HCT116 (cell line): Measurements from ENCODE around the gene PLEKHM3. TPM values are rescaled to one million over a fixed set of nuclear protein-coding genes. Genes with fewer than 3 reads are reported as not detected.

Experiments used
- ATAC-seq: fragments of 200-7000 bp; cut with Tn5 transposase; 2 replicates; pipeline ENCODE4 v1.9.1; 2020; ENCODE audit warnings: mild to moderate bottlenecking, moderate library complexity
- BruUV-seq: library from RNA; stranded (reverse); fragments of 400-500 nt; replicated peaks from 2 replicates; lab custom pipeline; 2021; lab: Mats Ljungman, UMichigan
- CTCF ChIA-PET: fragments of 300-600 bp; sonication (Branson Sonifier 250); formaldehyde crosslinking; loops from one replicate; lab custom pipeline; 2021; ENCODE audit warnings: antibody characterized with exemption; lab: Charles Lee
- POLR2A ChIA-PET: fragments of 300-600, 350-600 bp; sonication (Branson Sonifier 250); formaldehyde crosslinking; loops from one replicate; lab custom pipeline; 2021; ENCODE audit warnings: antibody characterized with exemption; lab: Charles Lee
- RAD21 ChIA-PET, 2 experiments: fragments of 300-600 bp; sonication (Branson Sonifier 250); formaldehyde crosslinking; loops; one replicate each; lab custom pipeline; 2023; ENCODE audit warnings: low total read pairs in 2 of 2; ENCODE audit not compliant: uncharacterized antibody in 2 of 2, unreplicated experiment in 2 of 2, low non-redundant PET in 1 of 2; lab: Charles Lee
- DNase-seq: peaks from one replicate; pipeline ENCODE4 v3.0.0-alpha.2; 2010; ENCODE audit warnings: low read depth, low spot score
- H2AFZ ChIP-seq: fragments of 200-600 bp; shearing (Covaris generic), sonication (generic); 2 replicates; pipeline ENCODE4 v1.6.1; 2017; ENCODE audit warnings: low read depth, mixed run types, mixed read lengths, antibody characterized with exemption, low read length; ENCODE audit not compliant: poor library complexity, severe bottlenecking
- H3K27ac ChIP-seq: 2 replicates; pipeline ENCODE4 v1.5.1; 2012; ENCODE audit warnings: low read depth, low read length
- H3K27me3 ChIP-seq: fragments of 200-600 bp; sonication (generic); 2 replicates; pipeline ENCODE4 v1.6.1; 2016; ENCODE audit warnings: mixed run types, low read length, mixed read lengths; ENCODE audit not compliant: insufficient read depth
- H3K36me3 ChIP-seq, 2 experiments: fragments of 200-500 bp in 1 of 2; fragments of 200-600 bp in 1 of 2; sonication (Bioruptor generic) in 1 of 2; sonication (generic) in 1 of 2; 2 replicates each; pipeline versions ENCODE4 v1.5.1 to v1.6.1; 2014 to 2016; ENCODE audit warnings: low read length in 2 of 2, inconsistent platforms in 1 of 2, mixed read lengths in 1 of 2, mixed run types in 1 of 2; ENCODE audit not compliant: insufficient read depth in 2 of 2, control insufficient read depth in 1 of 2
- H3K4me1 ChIP-seq, 2 experiments: fragments of 200-600 bp in 1 of 2; sonication (generic) in 1 of 2; 2 replicates each; pipeline versions ENCODE4 v1.5.1 to v1.6.1; 2012 to 2017; ENCODE audit warnings: low read length in 2 of 2, inconsistent platforms in 1 of 2, mild to moderate bottlenecking in 1 of 2, mixed read lengths in 1 of 2, mixed run types in 1 of 2, moderate library complexity in 1 of 2; ENCODE audit not compliant: insufficient read depth in 2 of 2, control insufficient read depth in 1 of 2
- H3K4me2 ChIP-seq: fragments of 200-600 bp; sonication (generic); 2 replicates; pipeline ENCODE4 v1.6.1; 2017; ENCODE audit warnings: mixed run types, low read length, mixed read lengths
- H3K4me3 ChIP-seq, 2 experiments: fragments of 200-600 bp in 1 of 2; sonication (generic) in 1 of 2; replicated peaks in 1 of 2; 2 replicates each; pipeline ENCODE4 v1.5.1; 2011 to 2016; ENCODE audit warnings: low read length in 2 of 2, control low read depth in 1 of 2, low read depth in 1 of 2, mild to moderate bottlenecking in 1 of 2, mixed read lengths in 1 of 2, mixed run types in 1 of 2
- H3K79me2 ChIP-seq: fragments of 200-600 bp; sonication (generic); 2 replicates; pipeline ENCODE4 v1.6.1; 2017; ENCODE audit warnings: mild to moderate bottlenecking, mixed run types, low read length, moderate library complexity, mixed read lengths; ENCODE audit not compliant: insufficient read depth
- H3K9ac ChIP-seq: fragments of 200-600 bp; sonication (generic); 2 replicates; pipeline ENCODE4 v1.6.1; 2016; ENCODE audit warnings: low read length, mixed read lengths
- H3K9me2 ChIP-seq: fragments of 200-600 bp; sonication (generic), shearing (Covaris generic); 2 replicates; pipeline ENCODE4 v1.6.1; 2017; ENCODE audit warnings: mixed run types, mild to moderate bottlenecking, moderate library complexity; ENCODE audit not compliant: insufficient read depth
- H3K9me3 ChIP-seq, 2 experiments: fragments of 200-500 bp in 1 of 2; fragments of 200-600 bp in 1 of 2; sonication (Bioruptor generic) in 1 of 2; sonication (generic) in 1 of 2; 2 replicates each; pipeline ENCODE4 v1.6.1; 2014 to 2017; ENCODE audit warnings: low read length in 2 of 2, mixed read lengths in 2 of 2, inconsistent platforms in 1 of 2, low read depth in 1 of 2, mild to moderate bottlenecking in 1 of 2, mixed run types in 1 of 2, moderate library complexity in 1 of 2; ENCODE audit not compliant: control insufficient read depth in 1 of 2, insufficient read depth in 1 of 2
- H4K20me1 ChIP-seq: fragments of 200-600 bp; sonication (generic), shearing (Covaris generic); 2 replicates; pipeline ENCODE4 v1.6.1; 2017; ENCODE audit warnings: mixed run types, mild to moderate bottlenecking, moderate library complexity; ENCODE audit not compliant: insufficient read depth
- CBX3 ChIP-seq: IDR thresholded peaks from 2 replicates; pipeline ENCODE4 v1.6.1; 2012; ENCODE audit warnings: low read depth
- EGR1 ChIP-seq: IDR thresholded peaks from 2 replicates; pipeline ENCODE4 v1.6.1; 2012; ENCODE audit warnings: low read depth
- EZH2 ChIP-seq: fragments of 200-600 bp; sonication (generic); IDR thresholded peaks from 2 replicates; pipeline ENCODE4 v1.6.1; 2017; ENCODE audit warnings: antibody characterized with exemption, mixed run types
- EZH2phosphoT487 ChIP-seq: fragments of 200-600 bp; IDR thresholded peaks from 2 replicates; pipeline ENCODE4 v1.6.1; 2018; ENCODE audit warnings: antibody characterized with exemption, borderline replicate concordance
- FOSL1 ChIP-seq: IDR thresholded peaks from 2 replicates; pipeline ENCODE4 v1.6.1; 2012; ENCODE audit warnings: low read depth
- JUND ChIP-seq: IDR thresholded peaks from 2 replicates; pipeline ENCODE4 v1.6.1; 2012
- POLR2AphosphoS5 ChIP-seq: IDR thresholded peaks from 2 replicates; pipeline ENCODE4 v1.6.1; 2011; ENCODE audit warnings: mild to moderate bottlenecking, low read depth, low read length, moderate library complexity
- RAD21 ChIP-seq: IDR thresholded peaks from 2 replicates; pipeline ENCODE4 v1.6.1; 2012; ENCODE audit warnings: low read depth, mild to moderate bottlenecking
- SIN3A ChIP-seq: IDR thresholded peaks from 2 replicates; pipeline ENCODE4 v1.6.1; 2012; ENCODE audit warnings: low read depth
- TCF7L2 ChIP-seq: IDR thresholded peaks from 2 replicates; pipeline ENCODE4 v1.7.0; 2011; ENCODE audit warnings: borderline replicate concordance, inconsistent platforms; ENCODE audit not compliant: insufficient read depth, insufficient read length; ENCODE audit errors: extremely low read depth
- YY1 ChIP-seq: IDR thresholded peaks from 2 replicates; pipeline ENCODE4 v1.6.1; 2011; ENCODE audit warnings: low read length, low read depth, moderate library complexity, mild to moderate bottlenecking; ENCODE audit not compliant: insufficient replicate concordance; ENCODE audit errors: extremely low read depth
- ZFX ChIP-seq: fragments of 450-650 bp; IDR thresholded peaks from 2 replicates; pipeline ENCODE4 v1.6.1; 2017
- intact Hi-C: fragments of 100-400 bp; cut with micrococcal nuclease; formaldehyde crosslinking; loops from 2 replicates; pipeline ENCODE4 v1.10.0; 2022
- total RNA-seq: library from RNA; stranded (reverse); gene quantifications from one replicate; pipeline ENCODE4 v1.2.1, GENCODE V29; 2021; ENCODE audit not compliant: unreplicated experiment
- TF ChIP-seq, protein P1 (sequence below): IDR thresholded peaks from 2 replicates; pipeline ENCODE4 v1.6.1; 2012
- TF ChIP-seq, protein P2 (sequence below): IDR thresholded peaks from 2 replicates; pipeline ENCODE4 v1.6.1; 2012; ENCODE audit warnings: low read depth
- TF ChIP-seq, protein P3 (sequence below), 3 experiments: fragments of 200-600 bp in 1 of 3; sonication (generic) in 1 of 3; IDR thresholded peaks in 2 of 3; conservative IDR thresholded peaks in 1 of 3; 2 replicates each; pipeline ENCODE4 v1.5.1; 2012 to 2017; ENCODE audit warnings: low read depth in 2 of 3, low read length in 2 of 3, antibody characterized with exemption in 1 of 3, borderline replicate concordance in 1 of 3, control low read depth in 1 of 3, mild to moderate bottlenecking in 1 of 3, mixed read lengths in 1 of 3, mixed run types in 1 of 3, moderate library complexity in 1 of 3; ENCODE audit not compliant: insufficient read depth in 1 of 3
- TF ChIP-seq, protein P4 (sequence below): IDR thresholded peaks from 2 replicates; pipeline ENCODE4 v1.6.1; 2011; ENCODE audit warnings: mild to moderate bottlenecking, low read length, moderate library complexity; ENCODE audit not compliant: insufficient replicate concordance; ENCODE audit errors: extremely low read depth

Gene PLEKHM3
- total RNA-seq, 1 experiment from 2014 or later: 6.3 TPM

DNA sequence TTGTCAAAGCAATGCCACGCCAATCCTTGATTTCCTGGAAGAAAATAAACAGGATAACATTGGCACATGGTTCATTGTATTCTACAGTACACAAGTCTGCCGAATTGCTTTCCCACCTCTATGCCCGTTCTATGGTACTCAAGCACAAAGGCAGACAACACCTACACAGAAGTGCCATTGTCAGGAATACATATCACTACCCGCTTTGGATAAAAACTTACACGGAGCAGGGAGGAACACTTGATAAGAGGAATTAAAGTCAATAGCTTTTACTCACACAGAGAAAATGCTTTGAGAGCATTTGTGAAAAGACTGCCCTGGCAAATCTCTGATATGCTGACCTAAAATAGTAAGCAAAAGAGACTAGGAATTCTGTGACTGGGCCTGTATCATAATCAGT, 23.4 kb downstream of the PLEKHM3 start:
- ATAC-seq: no peak
- Histone ChIP-seq H3K27me3 (no peaks in the 10 kb centered on the region), H3K4me3 (no peak overlapping the region), H3K9ac (no peak overlapping the region), H2AFZ (no peak overlapping the region), H4K20me1 (no peaks in the 10 kb centered on the region), H3K27ac (no peak overlapping the region), H3K9me3 (no peaks in the 10 kb centered on the region), H3K9me2 (no peaks in the 10 kb centered on the region), H3K4me2 (no peak overlapping the region), H3K4me1 (no peaks in the 10 kb centered on the region), H3K79me2 (no peaks in the 10 kb centered on the region), H3K36me3 (no peaks in the 10 kb centered on the region)
- ChIA-PET RAD21 (no interaction called here), POLR2A (no interaction called here), CTCF (no interaction called here)
- intact Hi-C loops: no loop called here
- TF ChIP-seq, protein P1, sequence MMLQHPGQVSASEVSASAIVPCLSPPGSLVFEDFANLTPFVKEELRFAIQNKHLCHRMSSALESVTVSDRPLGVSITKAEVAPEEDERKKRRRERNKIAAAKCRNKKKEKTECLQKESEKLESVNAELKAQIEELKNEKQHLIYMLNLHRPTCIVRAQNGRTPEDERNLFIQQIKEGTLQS: no peak
- TF ChIP-seq ZFX (no peak), FOSL1 (no peak), RAD21 (no peak), EGR1 (no peak), SIN3A (no peak), POLR2AphosphoS5 (no peak), TCF7L2 (no peak), EZH2phosphoT487 (no peak), JUND (no peak), YY1 (no peak), CBX3 (no peak), EZH2 (no peak)
- TF ChIP-seq, protein P2, sequence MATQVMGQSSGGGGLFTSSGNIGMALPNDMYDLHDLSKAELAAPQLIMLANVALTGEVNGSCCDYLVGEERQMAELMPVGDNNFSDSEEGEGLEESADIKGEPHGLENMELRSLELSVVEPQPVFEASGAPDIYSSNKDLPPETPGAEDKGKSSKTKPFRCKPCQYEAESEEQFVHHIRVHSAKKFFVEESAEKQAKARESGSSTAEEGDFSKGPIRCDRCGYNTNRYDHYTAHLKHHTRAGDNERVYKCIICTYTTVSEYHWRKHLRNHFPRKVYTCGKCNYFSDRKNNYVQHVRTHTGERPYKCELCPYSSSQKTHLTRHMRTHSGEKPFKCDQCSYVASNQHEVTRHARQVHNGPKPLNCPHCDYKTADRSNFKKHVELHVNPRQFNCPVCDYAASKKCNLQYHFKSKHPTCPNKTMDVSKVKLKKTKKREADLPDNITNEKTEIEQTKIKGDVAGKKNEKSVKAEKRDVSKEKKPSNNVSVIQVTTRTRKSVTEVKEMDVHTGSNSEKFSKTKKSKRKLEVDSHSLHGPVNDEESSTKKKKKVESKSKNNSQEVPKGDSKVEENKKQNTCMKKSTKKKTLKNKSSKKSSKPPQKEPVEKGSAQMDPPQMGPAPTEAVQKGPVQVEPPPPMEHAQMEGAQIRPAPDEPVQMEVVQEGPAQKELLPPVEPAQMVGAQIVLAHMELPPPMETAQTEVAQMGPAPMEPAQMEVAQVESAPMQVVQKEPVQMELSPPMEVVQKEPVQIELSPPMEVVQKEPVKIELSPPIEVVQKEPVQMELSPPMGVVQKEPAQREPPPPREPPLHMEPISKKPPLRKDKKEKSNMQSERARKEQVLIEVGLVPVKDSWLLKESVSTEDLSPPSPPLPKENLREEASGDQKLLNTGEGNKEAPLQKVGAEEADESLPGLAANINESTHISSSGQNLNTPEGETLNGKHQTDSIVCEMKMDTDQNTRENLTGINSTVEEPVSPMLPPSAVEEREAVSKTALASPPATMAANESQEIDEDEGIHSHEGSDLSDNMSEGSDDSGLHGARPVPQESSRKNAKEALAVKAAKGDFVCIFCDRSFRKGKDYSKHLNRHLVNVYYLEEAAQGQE: no peak
- TF ChIP-seq, protein P3, sequence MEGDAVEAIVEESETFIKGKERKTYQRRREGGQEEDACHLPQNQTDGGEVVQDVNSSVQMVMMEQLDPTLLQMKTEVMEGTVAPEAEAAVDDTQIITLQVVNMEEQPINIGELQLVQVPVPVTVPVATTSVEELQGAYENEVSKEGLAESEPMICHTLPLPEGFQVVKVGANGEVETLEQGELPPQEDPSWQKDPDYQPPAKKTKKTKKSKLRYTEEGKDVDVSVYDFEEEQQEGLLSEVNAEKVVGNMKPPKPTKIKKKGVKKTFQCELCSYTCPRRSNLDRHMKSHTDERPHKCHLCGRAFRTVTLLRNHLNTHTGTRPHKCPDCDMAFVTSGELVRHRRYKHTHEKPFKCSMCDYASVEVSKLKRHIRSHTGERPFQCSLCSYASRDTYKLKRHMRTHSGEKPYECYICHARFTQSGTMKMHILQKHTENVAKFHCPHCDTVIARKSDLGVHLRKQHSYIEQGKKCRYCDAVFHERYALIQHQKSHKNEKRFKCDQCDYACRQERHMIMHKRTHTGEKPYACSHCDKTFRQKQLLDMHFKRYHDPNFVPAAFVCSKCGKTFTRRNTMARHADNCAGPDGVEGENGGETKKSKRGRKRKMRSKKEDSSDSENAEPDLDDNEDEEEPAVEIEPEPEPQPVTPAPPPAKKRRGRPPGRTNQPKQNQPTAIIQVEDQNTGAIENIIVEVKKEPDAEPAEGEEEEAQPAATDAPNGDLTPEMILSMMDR (IDR thresholded peaks at IDR 0.05 in 2 of 3, conservative IDR thresholded peaks at IDR 0.05 in 1 of 3; ENCODE audit: borderline replicate concordance in 1 of 3, insufficient read depth in 1 of 3, low read depth in 2 of 3, low read length in 2 of 3): no peak
- TF ChIP-seq, protein P4, sequence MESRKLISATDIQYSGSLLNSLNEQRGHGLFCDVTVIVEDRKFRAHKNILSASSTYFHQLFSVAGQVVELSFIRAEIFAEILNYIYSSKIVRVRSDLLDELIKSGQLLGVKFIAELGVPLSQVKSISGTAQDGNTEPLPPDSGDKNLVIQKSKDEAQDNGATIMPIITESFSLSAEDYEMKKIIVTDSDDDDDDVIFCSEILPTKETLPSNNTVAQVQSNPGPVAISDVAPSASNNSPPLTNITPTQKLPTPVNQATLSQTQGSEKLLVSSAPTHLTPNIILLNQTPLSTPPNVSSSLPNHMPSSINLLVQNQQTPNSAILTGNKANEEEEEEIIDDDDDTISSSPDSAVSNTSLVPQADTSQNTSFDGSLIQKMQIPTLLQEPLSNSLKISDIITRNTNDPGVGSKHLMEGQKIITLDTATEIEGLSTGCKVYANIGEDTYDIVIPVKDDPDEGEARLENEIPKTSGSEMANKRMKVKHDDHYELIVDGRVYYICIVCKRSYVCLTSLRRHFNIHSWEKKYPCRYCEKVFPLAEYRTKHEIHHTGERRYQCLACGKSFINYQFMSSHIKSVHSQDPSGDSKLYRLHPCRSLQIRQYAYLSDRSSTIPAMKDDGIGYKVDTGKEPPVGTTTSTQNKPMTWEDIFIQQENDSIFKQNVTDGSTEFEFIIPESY: no peak
- no peak for DNase-seq
- BruUV-seq: no TSS peak
